DOHH2 (cell line): ENCODE data around the gene SPOCD1.

ENCODE experiments used
- H3F3A ChIP-seq: fragments of 200-600 bp; sonication (generic), shearing (Covaris generic); 2 replicates; pipeline ENCODE4 v1.6.0; 2016; ENCODE audit warnings: antibody characterized with exemption, mild to moderate bottlenecking; ENCODE audit not compliant: control insufficient read depth, insufficient read depth
- H3K27ac ChIP-seq: fragments of 200-600 bp; sonication (generic); 2 replicates; pipeline ENCODE4 v1.5.1; 2014; ENCODE audit warnings: low read depth, mild to moderate bottlenecking, low read length, moderate library complexity
- H3K27me3 ChIP-seq: fragments of 200-600 bp; sonication (generic); 2 replicates; pipeline ENCODE4 v1.6.1; 2014; ENCODE audit warnings: mild to moderate bottlenecking, low read length, mixed read lengths; ENCODE audit not compliant: control insufficient read depth
- H3K36me3 ChIP-seq: fragments of 200-600 bp; sonication (generic); 2 replicates; pipeline ENCODE4 v1.6.1; 2014; ENCODE audit warnings: mild to moderate bottlenecking, low read length, moderate library complexity, mixed read lengths; ENCODE audit not compliant: control insufficient read depth
- H3K4me1 ChIP-seq: fragments of 200-600 bp; sonication (generic); 2 replicates; pipeline ENCODE4 v1.6.1; 2014; ENCODE audit warnings: mild to moderate bottlenecking, low read length, mixed read lengths; ENCODE audit not compliant: control insufficient read depth
- H3K4me2 ChIP-seq: fragments of 200-600 bp; sonication (generic); 2 replicates; pipeline ENCODE4 v1.6.0; 2014; ENCODE audit warnings: mild to moderate bottlenecking, low read length, moderate library complexity
- H3K4me3 ChIP-seq: fragments of 200-600 bp; sonication (generic); 2 replicates; pipeline ENCODE4 v1.5.1; 2014; ENCODE audit warnings: mild to moderate bottlenecking, low read length, mixed read lengths
- H3K79me2 ChIP-seq: fragments of 200-600 bp; sonication (generic); 2 replicates; pipeline ENCODE4 v1.6.1; 2014; ENCODE audit warnings: mild to moderate bottlenecking, low read length, mixed read lengths; ENCODE audit not compliant: control insufficient read depth
- H3K9me2 ChIP-seq: fragments of 200-600 bp; sonication (generic); replicated peaks from 2 replicates; pipeline ENCODE4 v1.6.1; 2014; ENCODE audit warnings: mild to moderate bottlenecking, low read length, mixed read lengths; ENCODE audit not compliant: control insufficient read depth
- H3K9me3 ChIP-seq: fragments of 200-600 bp; sonication (generic); 2 replicates; pipeline ENCODE4 v1.6.1; 2014; ENCODE audit warnings: antibody characterized with exemption, low read length, mixed read lengths; ENCODE audit not compliant: control insufficient read depth, insufficient read depth
- H4K20me1 ChIP-seq: fragments of 200-600 bp; sonication (generic); 2 replicates; pipeline ENCODE4 v1.6.0; 2014; ENCODE audit warnings: low read depth, mild to moderate bottlenecking, antibody characterized with exemption, low read length, moderate library complexity; ENCODE audit not compliant: control insufficient read depth, insufficient read depth
- CTCF ChIP-seq: fragments of 200-600 bp; sonication (generic); IDR thresholded peaks from one replicate; pipeline ENCODE4 v1.5.1; 2014; ENCODE audit warnings: antibody characterized with exemption, mild to moderate bottlenecking, low read depth, low read length; ENCODE audit not compliant: poor library complexity, severe bottlenecking
- EZH2phosphoT487 ChIP-seq: fragments of 200-600 bp; sonication (generic); IDR thresholded peaks from 2 replicates; pipeline ENCODE4 v1.6.1; 2017; ENCODE audit warnings: borderline replicate concordance, mild to moderate bottlenecking, antibody characterized with exemption, low read length, moderate library complexity, mixed read lengths

SPOCD1 gene

GRCh38 chr1:31753707-31754349 lies 62.0 kb downstream of the SPOCD1 start:
- Histone ChIP-seq H3K9me2 (no peaks in the 10 kb centered on the region), H3K9me3 (no peaks in the 10 kb centered on the region), H3K27ac (no peak overlapping the region), H3K4me2 (no peak overlapping the region), H3K4me1 (peaks cover 15% of the 10 kb centered on the region), H4K20me1 (peaks cover 13% of the 10 kb centered on the region; the same call in 1 of the 2 replicates), H3F3A (peaks cover 5% of the 10 kb centered on the region), H3K27me3 (peaks cover 60% of the 10 kb centered on the region), H3K79me2 (no peaks in the 10 kb centered on the region), H3K4me3 (no peak overlapping the region), H3K36me3 (no peaks in the 10 kb centered on the region)
- no peak for TF ChIP-seq CTCF
- TF ChIP-seq EZH2phosphoT487 = no peak

DNA sequence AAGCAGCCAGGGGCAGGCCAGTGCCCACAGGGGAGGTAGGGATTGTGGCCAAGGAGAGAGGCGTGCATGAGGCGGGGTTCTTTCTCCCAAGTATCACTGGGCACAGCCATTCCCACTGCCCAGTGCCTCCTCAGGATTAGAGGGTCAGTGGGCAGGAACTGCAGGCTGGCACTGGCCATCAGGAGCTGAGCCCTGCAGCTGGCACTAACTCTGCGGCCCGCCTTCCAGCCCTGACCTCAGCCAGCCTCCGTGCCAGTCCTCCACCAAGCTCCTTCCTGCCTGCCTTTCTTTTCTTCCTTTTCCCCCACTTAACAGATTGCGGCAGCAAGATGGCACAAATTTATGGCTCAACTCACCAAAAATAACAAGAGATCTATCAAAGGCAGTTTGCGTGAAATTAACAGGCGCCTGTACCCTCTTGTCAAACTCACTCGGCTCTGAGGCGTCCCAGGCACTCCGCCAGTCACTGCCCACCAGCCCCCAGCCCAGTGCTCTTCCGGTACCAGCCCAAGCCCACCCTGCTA lies 62.8 kb downstream of the SPOCD1 start:
- Histone ChIP-seq H3K4me2 (no peak overlapping the region), H3K27ac (no peak overlapping the region)

DNA sequence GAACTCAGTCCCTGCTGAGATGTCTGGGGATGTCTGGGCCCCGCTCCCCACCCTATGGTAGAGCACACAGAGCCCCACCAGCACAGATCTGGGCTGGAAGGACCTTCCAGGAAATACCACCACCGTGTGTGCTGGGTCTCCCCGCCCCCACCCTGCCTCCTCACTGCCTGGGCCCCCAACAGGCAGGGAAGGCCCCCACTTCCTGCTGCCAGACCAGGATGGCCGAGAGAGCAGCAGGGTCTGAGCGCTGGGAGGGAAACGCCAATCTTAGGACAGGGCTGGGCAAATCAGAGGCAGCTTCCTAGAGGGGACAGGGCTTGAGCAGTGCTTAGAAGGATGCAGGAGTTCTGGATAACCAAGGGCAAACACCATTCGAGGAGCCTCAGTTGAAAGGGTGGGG lies 63.6 kb downstream of the SPOCD1 start:
- Histone ChIP-seq H3K27ac (no peak overlapping the region), H3F3A (peaks cover 5% of the 10 kb centered on the region), H3K9me3 (no peaks in the 10 kb centered on the region), H3K9me2 (no peaks in the 10 kb centered on the region), H3K36me3 (no peaks in the 10 kb centered on the region), H3K79me2 (no peaks in the 10 kb centered on the region), H4K20me1 (peaks cover 13% of the 10 kb centered on the region; the same call in 1 of the 2 replicates), H3K27me3 (peaks cover 57% of the 10 kb centered on the region), H3K4me3 (no peak overlapping the region), H3K4me1 (peaks cover 15% of the 10 kb centered on the region), H3K4me2 (no peak overlapping the region)
- TF ChIP-seq EZH2phosphoT487 (no peak), CTCF (no peak)

More for the DNA sequence above, 62.8 kb downstream of the SPOCD1 start:
- Histone ChIP-seq H3K4me3 (no peak overlapping the region), H3K4me1 (peaks cover 15% of the 10 kb centered on the region), H3K79me2 (no peaks in the 10 kb centered on the region), H3K36me3 (no peaks in the 10 kb centered on the region), H3F3A (peaks cover 5% of the 10 kb centered on the region), H4K20me1 (peaks cover 13% of the 10 kb centered on the region; the same call in 1 of the 2 replicates), H3K9me3 (no peaks in the 10 kb centered on the region), H3K9me2 (no peaks in the 10 kb centered on the region), H3K27me3 (peaks cover 57% of the 10 kb centered on the region)
- TF ChIP-seq CTCF = no peak
- no peak for TF ChIP-seq EZH2phosphoT487
